Measurements from ENCODE around the gene EPPIN. TPM values are rescaled to one million over a fixed set of nuclear protein-coding genes. Genes with fewer than 3 reads are reported as not detected.
A peak's percentile ranks its signal among the peaks of the same experiment; 100 is the strongest.

The EPPIN gene
- not detected for total RNA-seq
- polyA plus RNA-seq, result under 1 TPM in 1 of 3 donors, not detected in 2; 0.10 TPM
- long read RNA-seq, donor 1, result 0 reads
- long read RNA-seq, donor 2, result 0 reads

DNA sequence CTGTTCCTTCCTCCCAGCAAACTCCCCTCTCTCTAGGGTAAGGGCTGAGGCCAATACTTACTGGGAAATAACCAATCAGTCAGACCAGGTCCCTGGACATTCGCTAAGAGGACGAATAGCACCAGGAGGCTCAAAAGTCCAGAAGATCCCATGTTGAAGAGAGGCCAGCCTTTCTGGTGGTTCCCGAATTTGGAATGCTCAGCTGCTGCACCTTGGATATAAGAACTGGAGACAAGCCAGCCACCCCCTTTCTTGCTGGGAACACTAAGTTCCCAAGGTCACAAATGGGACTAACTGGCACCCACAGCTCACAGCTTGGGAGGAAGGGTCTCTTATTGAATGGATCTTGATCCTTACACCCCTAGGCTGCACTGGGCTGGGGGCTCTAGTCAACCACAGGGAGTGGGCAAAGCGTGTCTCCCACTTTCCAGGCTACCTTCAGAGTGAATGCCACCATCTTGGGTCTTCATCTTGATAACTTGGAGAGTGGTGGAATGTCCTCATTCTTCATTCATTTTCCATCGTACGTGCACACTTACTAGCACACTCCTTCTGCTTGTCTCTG, at the start of gene EPPIN:
Gene EPPIN, minus strand, starts transcription at position 196 of the 565 bp plus-strand sequence. Its CDS starts 44 bp downstream, at position 152.
- TF ChIP-seq POLR2A (IDR thresholded peaks at IDR 0.05) (no peak), POLR2AphosphoS5 (IDR thresholded peaks at IDR 0.05) (no peak)
- TF ChIP-seq, protein P1, sequence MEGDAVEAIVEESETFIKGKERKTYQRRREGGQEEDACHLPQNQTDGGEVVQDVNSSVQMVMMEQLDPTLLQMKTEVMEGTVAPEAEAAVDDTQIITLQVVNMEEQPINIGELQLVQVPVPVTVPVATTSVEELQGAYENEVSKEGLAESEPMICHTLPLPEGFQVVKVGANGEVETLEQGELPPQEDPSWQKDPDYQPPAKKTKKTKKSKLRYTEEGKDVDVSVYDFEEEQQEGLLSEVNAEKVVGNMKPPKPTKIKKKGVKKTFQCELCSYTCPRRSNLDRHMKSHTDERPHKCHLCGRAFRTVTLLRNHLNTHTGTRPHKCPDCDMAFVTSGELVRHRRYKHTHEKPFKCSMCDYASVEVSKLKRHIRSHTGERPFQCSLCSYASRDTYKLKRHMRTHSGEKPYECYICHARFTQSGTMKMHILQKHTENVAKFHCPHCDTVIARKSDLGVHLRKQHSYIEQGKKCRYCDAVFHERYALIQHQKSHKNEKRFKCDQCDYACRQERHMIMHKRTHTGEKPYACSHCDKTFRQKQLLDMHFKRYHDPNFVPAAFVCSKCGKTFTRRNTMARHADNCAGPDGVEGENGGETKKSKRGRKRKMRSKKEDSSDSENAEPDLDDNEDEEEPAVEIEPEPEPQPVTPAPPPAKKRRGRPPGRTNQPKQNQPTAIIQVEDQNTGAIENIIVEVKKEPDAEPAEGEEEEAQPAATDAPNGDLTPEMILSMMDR (IDR thresholded peaks at IDR 0.05 in 8 of 11, conservative IDR thresholded peaks at IDR 0.05 in 3 of 11), result no peak
- Histone ChIP-seq H3K36me3 (no peaks in the 10 kb centered on the region), H3K4me3 (no peak within 1 kb of the TSS), H3K27ac (no peak within 1 kb of the TSS), H3K9me3 (peaks cover 0 to 12% (median 7%) of the 10 kb centered on the region in 8 donors), H3K4me1 (no peaks in the 10 kb centered on the region), H3K27me3 (replicated peaks in 1 of 7) (peaks cover 0 to 20% (median 0%) of the 10 kb centered on the region in 7 donors)
- DNase-seq, result no peak
- intact Hi-C loops (cut with DNase I; ENCODE audit: low total_unique reads), result loop anchor here (10.0 kb wide), 1 partner anchor 228 kb away; no protein-coding TSS in a partner anchor
- 81 to 86% (median 84%) methylated on average over 6 of the region's 6 CpGs for WGBS, 5 donors

DNA sequence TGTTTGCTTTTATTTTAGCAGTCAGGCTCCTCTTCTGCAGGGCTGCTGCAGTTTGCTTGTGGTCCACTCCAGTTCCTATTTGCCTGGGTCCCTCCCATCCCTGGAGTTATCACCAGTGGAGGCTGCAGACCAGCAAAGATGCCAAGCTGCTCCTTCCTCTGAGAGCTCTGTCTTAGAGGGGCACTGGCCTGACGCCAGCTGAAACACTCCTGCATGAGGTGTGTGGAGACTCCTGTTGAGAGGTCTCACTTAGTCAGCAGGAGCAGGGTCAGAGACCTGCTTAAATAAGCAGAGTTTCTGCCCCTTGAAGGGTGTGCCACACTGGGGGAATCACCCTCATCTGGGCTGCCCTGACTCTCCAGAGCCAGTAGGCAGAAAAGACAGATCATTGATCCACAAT, 48.0 kb upstream of the EPPIN start:
- H3K27ac ChIP-seq, result no peak overlapping the region
- H3K4me1 ChIP-seq, result no peaks in the 10 kb centered on the region
- H3K4me3 ChIP-seq, result no peak overlapping the region
- WGBS, 5 donors, result 0 to 81% (median 32%) methylated on average over 1 of the region's 1 CpG
- intact Hi-C loops (cut with DNase I; ENCODE audit: low total_unique reads), result loop anchor here (10.0 kb wide), 1 partner anchor 180 kb away; no protein-coding TSS in a partner anchor
- no peak for TF ChIP-seq POLR2A (IDR thresholded peaks at IDR 0.05)
- no peak for DNase-seq
- H3K36me3 ChIP-seq, result no peaks in the 10 kb centered on the region
- peaks cover 0 to 49% (median 0%) of the 10 kb centered on the region in 7 donors for H3K27me3 ChIP-seq (replicated peaks in 1 of 7)
- H3K9me3 ChIP-seq, result no peaks in the 10 kb centered on the region

DNA sequence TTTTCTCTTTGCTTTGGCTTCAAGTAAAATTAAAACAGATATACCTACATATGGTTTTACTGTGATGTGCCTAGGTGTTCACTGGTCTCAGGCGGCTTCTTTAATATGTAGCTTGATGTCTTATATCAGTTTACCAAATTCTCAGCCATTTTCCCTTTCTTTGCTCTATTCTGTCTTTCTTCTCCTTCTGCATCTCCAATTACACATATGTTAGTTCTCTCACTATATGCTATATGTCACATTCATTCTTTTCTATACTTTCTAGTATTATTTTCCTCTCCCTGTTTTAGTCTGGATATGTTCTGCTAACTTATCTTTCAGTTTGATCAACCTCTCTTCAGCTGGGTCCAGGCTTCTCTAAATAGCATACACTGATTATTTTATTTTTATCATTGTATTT, 46.3 kb upstream of the EPPIN start:
- TF ChIP-seq, protein P1 (IDR thresholded peaks at IDR 0.05 in 8 of 11, conservative IDR thresholded peaks at IDR 0.05 in 3 of 11), result no peak
- TF ChIP-seq POLR2AphosphoS5 (IDR thresholded peaks at IDR 0.05) (no peak), POLR2A (IDR thresholded peaks at IDR 0.05) (no peak)

DNA sequence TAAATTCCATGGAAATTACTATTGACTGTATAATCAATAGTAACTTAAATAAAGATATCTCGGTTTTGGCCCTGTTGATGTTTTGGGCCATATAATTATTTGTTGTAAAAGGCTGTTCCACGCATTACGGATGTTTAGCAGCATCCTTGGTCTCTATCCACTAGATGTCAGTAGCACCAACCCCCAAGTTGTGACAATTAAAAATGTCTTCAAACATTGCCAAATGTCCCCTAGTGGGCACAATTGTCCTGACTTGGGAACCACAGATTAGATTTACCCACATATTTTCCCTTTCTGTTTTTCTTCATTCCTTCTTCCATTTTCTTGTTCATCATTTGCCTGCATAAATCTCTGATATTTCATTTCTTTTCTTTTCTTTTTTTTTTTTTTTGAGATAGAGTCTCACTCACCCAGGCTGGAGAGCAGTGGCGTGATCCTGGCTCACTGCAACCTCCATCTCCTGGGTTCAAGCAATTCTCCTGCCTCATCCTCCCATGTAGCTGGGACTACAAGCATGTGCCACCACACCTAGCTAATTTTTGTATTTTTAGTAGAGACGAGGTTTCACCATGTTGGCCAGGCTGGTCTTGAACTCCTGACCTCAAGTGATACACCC, 45.5 kb upstream of the EPPIN start:
- DNase-seq, result no peak
- no peak overlapping the region for H3K4me3 ChIP-seq
- H3K4me1 ChIP-seq, result no peaks in the 10 kb centered on the region
- intact Hi-C loops (cut with DNase I; ENCODE audit: low total_unique reads), result loop anchor here (10.0 kb wide), 1 partner anchor 182 kb away; no protein-coding TSS in a partner anchor
- WGBS, 5 donors, result 45 to 60% (median 52%) methylated on average over 5 of the region's 5 CpGs
- TF ChIP-seq, protein P1 (IDR thresholded peaks at IDR 0.05 in 8 of 11, conservative IDR thresholded peaks at IDR 0.05 in 3 of 11), result peak in 10 of 11 experiments; percentile 31 to 66 (median 48)
- TF ChIP-seq POLR2A (IDR thresholded peaks at IDR 0.05) (no peak), POLR2AphosphoS5 (IDR thresholded peaks at IDR 0.05) (no peak)
- no peaks in the 10 kb centered on the region for H3K9me3 ChIP-seq
- H3K36me3 ChIP-seq, result no peaks in the 10 kb centered on the region
- H3K27me3 ChIP-seq (replicated peaks in 1 of 7), result peaks cover 0 to 26% (median 0%) of the 10 kb centered on the region in 7 donors
- H3K27ac ChIP-seq, result no peak overlapping the region

More for the DNA sequence above, 46.3 kb upstream of the EPPIN start:
- Histone ChIP-seq H3K9me3 (no peaks in the 10 kb centered on the region), H3K4me1 (no peaks in the 10 kb centered on the region), H3K27me3 (replicated peaks in 1 of 7) (peaks cover 0 to 35% (median 0%) of the 10 kb centered on the region in 7 donors), H3K4me3 (no peak overlapping the region), H3K27ac (no peak overlapping the region), H3K36me3 (no peaks in the 10 kb centered on the region)
- WGBS, 5 donors, result 0 to 97% (median 45%) methylated on average over 1 of the region's 1 CpG
- intact Hi-C loops (cut with DNase I; ENCODE audit: low total_unique reads), result loop anchor here (10.0 kb wide), 1 partner anchor 181 kb away; no protein-coding TSS in a partner anchor
- DNase-seq, result no peak
